Progenitor cell of endocrine pancreas (in vitro differentiated cells): ENCODE data around the gene UBE2E1. TPM values are rescaled to one million over a fixed set of nuclear protein-coding genes. Genes with fewer than 3 reads are reported as not detected.

Experiments
- DNase-seq: peaks from one replicate; pipeline ENCODE4 v3.0.0; 2021; ENCODE audit warnings: low spot score; ENCODE audit not compliant: unreplicated experiment
- H3K27ac Mint-ChIP-seq: 2 replicates; pipeline ENCODE4 v1.8.0; 2021; ENCODE audit warnings: mild to moderate bottlenecking, moderate library complexity, mixed read lengths
- H3K27me3 Mint-ChIP-seq: 2 replicates; pipeline ENCODE4 v1.8.0; 2021; ENCODE audit warnings: mixed read lengths
- H3K36me3 Mint-ChIP-seq: 2 replicates; pipeline ENCODE4 v1.8.0; 2022; ENCODE audit warnings: mixed read lengths; ENCODE audit not compliant: insufficient read depth
- H3K4me1 Mint-ChIP-seq: 2 replicates; pipeline ENCODE4 v1.8.0; 2021; ENCODE audit warnings: low read depth, mixed read lengths
- H3K4me3 Mint-ChIP-seq: 2 replicates; pipeline ENCODE4 v1.8.0; 2021; ENCODE audit warnings: low read depth, mild to moderate bottlenecking, moderate library complexity, mixed read lengths
- H3K9me3 Mint-ChIP-seq: 2 replicates; pipeline ENCODE4 v1.8.0; 2021; ENCODE audit warnings: low read depth, mixed read lengths
- total RNA-seq: library from RNA; stranded (reverse); gene quantifications from 2 replicates; pipeline ENCODE4 v1.2.1, GENCODE V29; 2021
- TF ChIP-seq, protein P1 (sequence below): fragments of 200-600 bp; sonication (generic); IDR thresholded peaks from one replicate; pipeline ENCODE4 v1.5.0; 2021; ENCODE audit warnings: antibody characterized with exemption, mild to moderate bottlenecking; ENCODE audit not compliant: unreplicated experiment

UBE2E1 gene
- total RNA-seq, 1 donor from 2014 or later: 134 TPM

GRCh38 chr3:23781871-23782270, 23.9 kb upstream of the UBE2E1 start:
- peaks cover 2% of the 10 kb centered on the region for H3K27me3 Mint-ChIP-seq

DNA sequence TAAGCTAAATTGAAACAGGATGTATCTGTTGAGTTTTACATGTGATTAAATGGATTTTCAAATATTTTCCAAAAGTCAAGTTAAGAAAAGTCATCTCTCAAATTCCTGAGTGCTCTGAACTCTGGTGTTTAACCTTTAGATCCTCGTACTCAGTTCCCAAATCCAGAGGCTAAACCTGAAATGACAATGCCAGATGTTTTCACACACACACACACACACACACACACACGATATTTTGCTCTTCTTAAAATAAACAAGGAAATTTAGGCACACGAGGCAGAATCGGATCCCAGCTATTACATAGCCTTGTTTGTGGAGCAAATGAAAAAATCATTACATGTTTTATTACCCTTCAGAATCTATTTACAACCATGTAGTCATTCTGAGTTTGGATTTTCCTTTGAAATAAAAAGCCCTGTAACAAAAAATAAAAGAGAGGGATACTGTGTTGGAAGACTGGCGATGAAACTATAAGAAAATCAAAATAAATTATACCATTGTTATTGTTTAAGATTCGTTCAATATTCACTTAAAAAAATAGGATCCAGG, 20.6 kb upstream of the UBE2E1 start:
- TF ChIP-seq, protein P1, sequence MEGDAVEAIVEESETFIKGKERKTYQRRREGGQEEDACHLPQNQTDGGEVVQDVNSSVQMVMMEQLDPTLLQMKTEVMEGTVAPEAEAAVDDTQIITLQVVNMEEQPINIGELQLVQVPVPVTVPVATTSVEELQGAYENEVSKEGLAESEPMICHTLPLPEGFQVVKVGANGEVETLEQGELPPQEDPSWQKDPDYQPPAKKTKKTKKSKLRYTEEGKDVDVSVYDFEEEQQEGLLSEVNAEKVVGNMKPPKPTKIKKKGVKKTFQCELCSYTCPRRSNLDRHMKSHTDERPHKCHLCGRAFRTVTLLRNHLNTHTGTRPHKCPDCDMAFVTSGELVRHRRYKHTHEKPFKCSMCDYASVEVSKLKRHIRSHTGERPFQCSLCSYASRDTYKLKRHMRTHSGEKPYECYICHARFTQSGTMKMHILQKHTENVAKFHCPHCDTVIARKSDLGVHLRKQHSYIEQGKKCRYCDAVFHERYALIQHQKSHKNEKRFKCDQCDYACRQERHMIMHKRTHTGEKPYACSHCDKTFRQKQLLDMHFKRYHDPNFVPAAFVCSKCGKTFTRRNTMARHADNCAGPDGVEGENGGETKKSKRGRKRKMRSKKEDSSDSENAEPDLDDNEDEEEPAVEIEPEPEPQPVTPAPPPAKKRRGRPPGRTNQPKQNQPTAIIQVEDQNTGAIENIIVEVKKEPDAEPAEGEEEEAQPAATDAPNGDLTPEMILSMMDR: no peak
- DNase-seq: no peak
- H3K4me3 Mint-ChIP-seq: no peak overlapping the region
- H3K27me3 Mint-ChIP-seq: peaks cover 2% of the 10 kb centered on the region
- no peak overlapping the region for H3K27ac Mint-ChIP-seq
- H3K36me3 Mint-ChIP-seq: no peaks in the 10 kb centered on the region
- H3K4me1 Mint-ChIP-seq: peaks cover 9% of the 10 kb centered on the region
- H3K9me3 Mint-ChIP-seq: no peaks in the 10 kb centered on the region

More at GRCh38 chr3:23781871-23782270, 23.9 kb upstream of the UBE2E1 start:
- Mint-ChIP-seq H3K27ac (no peak overlapping the region), H3K9me3 (no peaks in the 10 kb centered on the region), H3K4me3 (no peak overlapping the region), H3K4me1 (peaks cover 2% of the 10 kb centered on the region), H3K36me3 (no peaks in the 10 kb centered on the region)
- TF ChIP-seq, protein P1: no peak
- DNase-seq: no peak

DNA sequence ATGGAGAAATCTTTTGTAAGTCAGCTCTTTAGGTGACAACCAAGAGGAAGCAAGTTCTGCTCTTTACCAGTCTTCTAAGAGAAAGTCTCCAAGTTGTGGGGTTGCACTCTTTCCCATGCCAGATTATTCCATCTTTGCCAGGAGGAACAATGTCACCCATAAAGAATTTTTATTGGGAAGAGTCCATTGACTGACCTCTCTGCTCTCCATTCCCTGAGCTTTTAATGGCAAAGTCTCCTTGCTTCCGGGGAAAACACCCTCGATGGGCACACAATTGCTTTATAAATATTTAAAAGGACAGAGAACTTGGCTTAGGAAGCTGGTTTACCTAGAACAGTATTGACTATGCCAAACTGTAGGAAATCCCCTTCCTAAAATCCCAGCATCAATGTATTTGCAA, 19.9 kb upstream of the UBE2E1 start:
- no peaks in the 10 kb centered on the region for H3K36me3 Mint-ChIP-seq
- H3K9me3 Mint-ChIP-seq: no peaks in the 10 kb centered on the region
- H3K27ac Mint-ChIP-seq: no peak overlapping the region
- TF ChIP-seq, protein P1: no peak
- no peak overlapping the region for H3K4me3 Mint-ChIP-seq
- no peak for DNase-seq
- peaks cover 9% of the 10 kb centered on the region for H3K4me1 Mint-ChIP-seq
- peaks cover 2% of the 10 kb centered on the region for H3K27me3 Mint-ChIP-seq

GRCh38 chr3:23791678-23792077, 14.1 kb upstream of the UBE2E1 start:
- TF ChIP-seq, protein P1: no peak
- no peaks in the 10 kb centered on the region for H3K27me3 Mint-ChIP-seq
- H3K4me1 Mint-ChIP-seq: peaks cover 14% of the 10 kb centered on the region
- DNase-seq: no peak
- no peaks in the 10 kb centered on the region for H3K36me3 Mint-ChIP-seq
- H3K27ac Mint-ChIP-seq: no peak overlapping the region
- no peaks in the 10 kb centered on the region for H3K9me3 Mint-ChIP-seq
- H3K4me3 Mint-ChIP-seq: no peak overlapping the region

DNA sequence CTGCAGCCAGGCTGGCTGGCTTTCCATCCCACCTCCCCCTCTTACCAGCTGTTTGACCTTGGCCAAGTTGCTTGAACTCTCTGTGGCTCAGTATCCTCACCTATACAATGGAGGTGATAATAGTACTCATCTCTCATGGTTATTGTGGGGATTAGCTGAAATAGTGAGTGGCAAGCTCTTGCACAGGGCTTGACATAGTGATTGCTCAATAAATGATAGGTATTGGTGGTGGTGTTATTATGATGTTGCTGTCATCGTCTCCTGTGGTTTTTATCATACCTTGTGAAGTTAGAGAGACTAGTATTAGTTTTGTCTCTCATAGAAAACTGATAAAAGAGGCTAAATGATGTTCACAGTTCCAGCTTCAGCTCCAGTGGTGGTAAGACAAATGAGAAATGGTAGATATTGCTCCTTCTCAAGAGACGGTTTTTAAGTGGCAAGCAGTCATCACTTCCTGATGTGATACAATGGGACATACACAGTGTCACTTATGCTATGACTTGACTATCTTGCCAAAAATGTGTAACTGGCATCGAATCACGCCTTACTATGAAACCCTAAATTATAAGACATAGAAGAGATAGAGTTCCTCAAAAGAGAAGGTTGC, 12.1 kb upstream of the UBE2E1 start:
- TF ChIP-seq, protein P1: no peak
- Mint-ChIP-seq H3K4me3 (no peak overlapping the region), H3K4me1 (peaks cover 14% of the 10 kb centered on the region)

More for the DNA sequence above, 12.1 kb upstream of the UBE2E1 start:
- DNase-seq: no peak
- Mint-ChIP-seq H3K27me3 (peaks cover 4% of the 10 kb centered on the region), H3K36me3 (no peaks in the 10 kb centered on the region), H3K27ac (no peak overlapping the region), H3K9me3 (no peaks in the 10 kb centered on the region)
